ENCODE measurements around the gene KLF15. TPM values are rescaled to one million over a fixed set of nuclear protein-coding genes. Genes with fewer than 3 reads are reported as not detected.

Gene KLF15
- total RNA-seq, 2 donors from 2014 or later = 0.44 to 1.0 TPM

GRCh38 chr3:126329927-126330725 lies 27.1 kb downstream of the KLF15 start:
- DNase-seq (no peak), ATAC-seq (replicated peaks in 1 of 2) (no peak)
- Mint-ChIP-seq H3K4me3 (no peak overlapping the region), H3K36me3 (ENCODE audit: insufficient read depth in 2 of 2) (peaks cover 7 to 12% of the 10 kb centered on the region in 2 donors), H3K4me1 (ENCODE audit: low read depth) (no peaks in the 10 kb centered on the region), H3K9me3 (peaks cover 9% of the 10 kb centered on the region in 2 donors), H3K27me3 (ENCODE audit: low read depth) (peaks cover 24% of the 10 kb centered on the region), H3K27ac (no peak overlapping the region)

- Mint-ChIP-seq H3K27ac (no peak overlapping the region), H3K9me3 (peaks cover 9% of the 10 kb centered on the region in 2 donors), H3K27me3 (ENCODE audit: low read depth) (peaks cover 24% of the 10 kb centered on the region), H3K36me3 (ENCODE audit: insufficient read depth in 2 of 2) (peaks cover 7 to 12% of the 10 kb centered on the region in 2 donors), H3K4me1 (ENCODE audit: low read depth) (no peaks in the 10 kb centered on the region), H3K4me3 (no peak overlapping the region)
- no peak for DNase-seq
- ATAC-seq (replicated peaks in 1 of 2) = no peak
Measured at GRCh38 chr3:126326629-126327028, 30.6 kb downstream of the KLF15 start.

GRCh38 chr3:126322181-126322967 lies 34.8 kb downstream of the KLF15 start:
- Mint-ChIP-seq H3K36me3 (ENCODE audit: insufficient read depth in 2 of 2) (peaks cover 3% of the 10 kb centered on the region in 2 donors), H3K4me3 (no peak overlapping the region), H3K4me1 (ENCODE audit: low read depth) (no peaks in the 10 kb centered on the region), H3K27me3 (ENCODE audit: low read depth) (peaks cover 12% of the 10 kb centered on the region), H3K9me3 (peaks cover 3 to 4% of the 10 kb centered on the region in 2 donors), H3K27ac (no peak overlapping the region)
- ATAC-seq (replicated peaks in 1 of 2) (no peak), DNase-seq (no peak)

- H3K4me1 Mint-ChIP-seq (ENCODE audit: low read depth) = no peaks in the 10 kb centered on the region
- no peak overlapping the region for H3K4me3 Mint-ChIP-seq
- peaks cover 11% of the 10 kb centered on the region for H3K27me3 Mint-ChIP-seq (ENCODE audit: low read depth)
- H3K36me3 Mint-ChIP-seq (ENCODE audit: insufficient read depth in 2 of 2) = peaks cover 3% of the 10 kb centered on the region in 2 donors
- no peak overlapping the region for H3K27ac Mint-ChIP-seq
- DNase-seq (no peak), ATAC-seq (replicated peaks in 1 of 2) (no peak)
- H3K9me3 Mint-ChIP-seq = peaks cover 2 to 4% of the 10 kb centered on the region in 2 donors
Measured at GRCh38 chr3:126321490-126321889, 35.7 kb downstream of the KLF15 start.

- Mint-ChIP-seq H3K27me3 (ENCODE audit: low read depth) (peaks cover 7% of the 10 kb centered on the region), H3K4me1 (ENCODE audit: low read depth) (no peaks in the 10 kb centered on the region), H3K9me3 (no peaks in the 10 kb centered on the region), H3K36me3 (ENCODE audit: insufficient read depth in 2 of 2) (no peaks in the 10 kb centered on the region), H3K27ac (no peak overlapping the region), H3K4me3 (no peak overlapping the region)
- DNase-seq (no peak), ATAC-seq (replicated peaks in 1 of 2) (no peak)
Measured at GRCh38 chr3:126320517-126321293, 36.5 kb downstream of the KLF15 start.

- ATAC-seq (replicated peaks in 1 of 2) (no peak), DNase-seq (no peak)
- Mint-ChIP-seq H3K9me3 (no peaks in the 10 kb centered on the region), H3K36me3 (ENCODE audit: insufficient read depth in 2 of 2) (no peaks in the 10 kb centered on the region), H3K27ac (no peak overlapping the region), H3K4me3 (no peak overlapping the region), H3K27me3 (ENCODE audit: low read depth) (peaks cover 7% of the 10 kb centered on the region), H3K4me1 (ENCODE audit: low read depth) (no peaks in the 10 kb centered on the region)
Measured at GRCh38 chr3:126319701-126320295, 37.4 kb downstream of the KLF15 start.

- DNase-seq (no peak), ATAC-seq (replicated peaks in 1 of 2) (no peak)
- Mint-ChIP-seq H3K9me3 (no peaks in the 10 kb centered on the region), H3K4me1 (ENCODE audit: low read depth) (no peaks in the 10 kb centered on the region), H3K4me3 (no peak overlapping the region), H3K27me3 (ENCODE audit: low read depth) (peaks cover 7% of the 10 kb centered on the region), H3K36me3 (ENCODE audit: insufficient read depth in 2 of 2) (no peaks in the 10 kb centered on the region), H3K27ac (no peak overlapping the region)
Measured at GRCh38 chr3:126317029-126317996, 39.9 kb downstream of the KLF15 start.

GRCh38 chr3:126316501-126316939 lies 40.7 kb downstream of the KLF15 start:
- no peak for DNase-seq

GRCh38 chr3:126316031-126316461 lies 41.2 kb downstream of the KLF15 start:
- Mint-ChIP-seq H3K4me1 (ENCODE audit: low read depth) (no peaks in the 10 kb centered on the region), H3K36me3 (ENCODE audit: insufficient read depth in 2 of 2) (no peaks in the 10 kb centered on the region), H3K4me3 (no peak overlapping the region), H3K27ac (no peak overlapping the region), H3K9me3 (no peaks in the 10 kb centered on the region), H3K27me3 (ENCODE audit: low read depth) (peaks cover 7% of the 10 kb centered on the region)
- no peak for ATAC-seq (replicated peaks in 1 of 2)
- no peak for DNase-seq

More at GRCh38 chr3:126316501-126316939, 40.7 kb downstream of the KLF15 start:
- Mint-ChIP-seq H3K27me3 (ENCODE audit: low read depth) (peaks cover 7% of the 10 kb centered on the region), H3K4me3 (no peak overlapping the region), H3K27ac (no peak overlapping the region), H3K36me3 (ENCODE audit: insufficient read depth in 2 of 2) (no peaks in the 10 kb centered on the region), H3K4me1 (ENCODE audit: low read depth) (no peaks in the 10 kb centered on the region), H3K9me3 (no peaks in the 10 kb centered on the region)
- no peak for ATAC-seq (replicated peaks in 1 of 2)

- H3K27ac Mint-ChIP-seq = no peak overlapping the region
- no peak overlapping the region for H3K4me3 Mint-ChIP-seq
- no peaks in the 10 kb centered on the region for H3K4me1 Mint-ChIP-seq (ENCODE audit: low read depth)
- ATAC-seq (replicated peaks in 1 of 2) = no peak
- DNase-seq = no peak
- H3K9me3 Mint-ChIP-seq = no peaks in the 10 kb centered on the region
- H3K36me3 Mint-ChIP-seq (ENCODE audit: insufficient read depth in 2 of 2) = no peaks in the 10 kb centered on the region
- peaks cover 7% of the 10 kb centered on the region for H3K27me3 Mint-ChIP-seq (ENCODE audit: low read depth)
Measured at GRCh38 chr3:126314790-126315658, 42.2 kb downstream of the KLF15 start.

GRCh38 chr3:126314305-126314789 lies 42.9 kb downstream of the KLF15 start:
- no peak overlapping the region for H3K27ac Mint-ChIP-seq

More at GRCh38 chr3:126314305-126314789, 42.9 kb downstream of the KLF15 start:
- H3K4me1 Mint-ChIP-seq (ENCODE audit: low read depth) = no peaks in the 10 kb centered on the region
- H3K4me3 Mint-ChIP-seq = no peak overlapping the region
- H3K9me3 Mint-ChIP-seq = no peaks in the 10 kb centered on the region
- ATAC-seq (replicated peaks in 1 of 2) = no peak
- H3K27me3 Mint-ChIP-seq (ENCODE audit: low read depth) = peaks cover 3% of the 10 kb centered on the region
- no peaks in the 10 kb centered on the region for H3K36me3 Mint-ChIP-seq (ENCODE audit: insufficient read depth in 2 of 2)
- DNase-seq = no peak
